ENCODE measurements around the gene JUN. TPM values are rescaled to one million over a fixed set of nuclear protein-coding genes. Genes with fewer than 3 reads are reported as not detected.

Gene JUN
- polyA plus RNA-seq, 3 donors, result 29.3 to 330 (median 31.3) TPM

DNA sequence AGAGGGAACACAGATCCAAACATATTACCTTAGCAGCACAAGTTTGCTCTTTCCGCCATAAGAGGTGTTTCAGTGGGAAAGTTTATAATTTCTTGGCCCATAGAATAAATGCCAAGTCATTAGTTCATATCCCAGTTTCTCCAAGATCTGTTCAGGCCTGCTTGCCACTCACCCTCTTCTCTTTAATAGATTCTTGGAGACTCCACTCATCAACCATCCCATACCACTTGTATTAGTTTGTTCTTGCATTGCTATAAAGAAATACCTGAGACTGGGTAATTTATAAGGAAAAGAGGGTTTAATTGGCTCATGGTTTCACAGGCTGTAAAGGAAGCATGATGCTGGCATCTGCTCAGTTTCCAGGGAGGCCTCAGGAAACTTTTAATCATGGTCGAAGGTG lies 49.2 kb downstream of the JUN start:
- Histone ChIP-seq H2AFZ (ENCODE audit: insufficient read depth, low read depth, low read length, poor library complexity, severe bottlenecking) (no peak overlapping the region), H3K4me1 (ENCODE audit: control insufficient read depth in 1 of 2, insufficient read depth in 2 of 2, low read length in 2 of 2) (peaks cover 14 to 22% of the 10 kb centered on the region in 2 donors), H3K27ac (ENCODE audit: low read depth in 1 of 2, low read length in 2 of 2) (no peak overlapping the region), H3K79me2 (ENCODE audit: insufficient read depth, low read length) (no peaks in the 10 kb centered on the region), H3K4me2 (replicated peaks; ENCODE audit: extremely low read depth, low read length, poor library complexity, severe bottlenecking) (no peak overlapping the region), H3K9ac (ENCODE audit: insufficient read depth, low read length, poor library complexity, severe bottlenecking) (no peak overlapping the region), H3K36me3 (replicated peaks in 1 of 2; ENCODE audit: control insufficient read depth in 1 of 2, insufficient read depth in 2 of 2, low read length in 2 of 2) (no peaks in the 10 kb centered on the region), H3K27me3 (ENCODE audit: control insufficient read depth in 2 of 2, insufficient read depth in 2 of 2, low read length in 2 of 2) (no peaks in the 10 kb centered on the region), H3K9me3 (replicated peaks in 1 of 2; ENCODE audit: control insufficient read depth in 1 of 2, insufficient read depth in 1 of 2, low read length in 2 of 2) (no peaks in the 10 kb centered on the region), H4K20me1 (ENCODE audit: insufficient read depth, low read length) (no peaks in the 10 kb centered on the region), H3K4me3 (replicated peaks in 1 of 3; ENCODE audit: low read depth in 2 of 3, low read length in 3 of 3) (no peak overlapping the region)
- Mint-ChIP-seq H3K4me3 (no peak overlapping the region), H3K9me3 (peaks cover 0 to 5% (median 0%) of the 10 kb centered on the region in 7 donors), H3K36me3 (no peaks in the 10 kb centered on the region), H3K27ac (no peak overlapping the region), H3K27me3 (ENCODE audit: low read depth in 3 of 3) (peaks cover 0 to 2% (median 0%) of the 10 kb centered on the region in 3 donors), H3K4me1 (peaks cover 20% of the 10 kb centered on the region)
- TF ChIP-seq, protein P1, sequence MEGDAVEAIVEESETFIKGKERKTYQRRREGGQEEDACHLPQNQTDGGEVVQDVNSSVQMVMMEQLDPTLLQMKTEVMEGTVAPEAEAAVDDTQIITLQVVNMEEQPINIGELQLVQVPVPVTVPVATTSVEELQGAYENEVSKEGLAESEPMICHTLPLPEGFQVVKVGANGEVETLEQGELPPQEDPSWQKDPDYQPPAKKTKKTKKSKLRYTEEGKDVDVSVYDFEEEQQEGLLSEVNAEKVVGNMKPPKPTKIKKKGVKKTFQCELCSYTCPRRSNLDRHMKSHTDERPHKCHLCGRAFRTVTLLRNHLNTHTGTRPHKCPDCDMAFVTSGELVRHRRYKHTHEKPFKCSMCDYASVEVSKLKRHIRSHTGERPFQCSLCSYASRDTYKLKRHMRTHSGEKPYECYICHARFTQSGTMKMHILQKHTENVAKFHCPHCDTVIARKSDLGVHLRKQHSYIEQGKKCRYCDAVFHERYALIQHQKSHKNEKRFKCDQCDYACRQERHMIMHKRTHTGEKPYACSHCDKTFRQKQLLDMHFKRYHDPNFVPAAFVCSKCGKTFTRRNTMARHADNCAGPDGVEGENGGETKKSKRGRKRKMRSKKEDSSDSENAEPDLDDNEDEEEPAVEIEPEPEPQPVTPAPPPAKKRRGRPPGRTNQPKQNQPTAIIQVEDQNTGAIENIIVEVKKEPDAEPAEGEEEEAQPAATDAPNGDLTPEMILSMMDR (IDR thresholded peaks at IDR 0.05), result no peak
- DNase-seq, result no peak
- no CpG with 5 or more reads among the region's 2 CpGs for WGBS (ENCODE audit: insufficient coverage)
- intact Hi-C loops (cut with micrococcal nuclease), result loop anchor here in 1 of 2 donors (5.0 kb wide), 1 partner anchor 963 kb away; no protein-coding TSS in a partner anchor

DNA sequence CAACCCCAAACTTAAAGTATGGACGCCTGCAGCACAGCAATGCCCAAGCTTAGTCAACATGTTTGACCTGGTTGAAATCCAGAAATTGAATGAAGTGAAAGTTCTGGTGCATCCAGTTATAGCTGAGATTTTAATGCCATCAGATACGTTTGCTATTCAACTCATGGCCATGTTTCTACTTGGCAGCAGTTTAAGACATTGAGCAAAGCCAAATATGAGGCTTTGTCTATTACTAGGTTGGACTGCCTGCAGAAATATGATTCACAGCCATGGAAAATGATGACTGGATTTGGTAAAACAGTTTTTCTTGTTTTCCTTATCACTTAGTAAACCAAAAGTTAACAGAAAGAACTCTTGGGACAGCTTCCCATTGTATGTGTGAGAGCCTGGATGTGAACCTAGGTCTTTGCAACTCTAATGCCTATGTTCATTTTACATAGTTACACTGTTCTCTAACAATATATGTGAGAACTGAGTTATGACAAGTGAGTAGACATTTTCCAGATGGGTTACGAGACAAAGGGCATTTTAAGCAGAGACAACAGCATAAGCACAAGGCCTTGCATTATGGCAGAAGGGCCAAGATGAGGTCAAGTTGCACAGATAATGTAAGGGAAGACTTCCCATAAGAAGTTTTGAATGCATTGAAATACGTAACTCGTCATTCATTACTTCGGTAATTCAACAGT lies 51.6 kb downstream of the JUN start:
- no peak overlapping the region for H2AFZ ChIP-seq (ENCODE audit: insufficient read depth, low read depth, low read length, poor library complexity, severe bottlenecking)
- H3K9me3 ChIP-seq (replicated peaks in 1 of 2; ENCODE audit: control insufficient read depth in 1 of 2, insufficient read depth in 1 of 2, low read length in 2 of 2), result no peaks in the 10 kb centered on the region
- Mint-ChIP-seq H3K4me3 (no peak overlapping the region), H3K9me3 (peaks cover 0 to 5% (median 0%) of the 10 kb centered on the region in 7 donors), H3K4me1 (peaks cover 4% of the 10 kb centered on the region), H3K27me3 (ENCODE audit: low read depth in 3 of 3) (peaks cover 0 to 2% (median 0%) of the 10 kb centered on the region in 3 donors), H3K36me3 (no peaks in the 10 kb centered on the region), H3K27ac (no peak overlapping the region)
- TF ChIP-seq, protein P1 (IDR thresholded peaks at IDR 0.05), result no peak
- H3K9ac ChIP-seq (ENCODE audit: insufficient read depth, low read length, poor library complexity, severe bottlenecking), result no peak overlapping the region
- no peak overlapping the region for H3K4me3 ChIP-seq (replicated peaks in 1 of 3; ENCODE audit: low read depth in 2 of 3, low read length in 3 of 3)
- intact Hi-C loops (cut with micrococcal nuclease), result no loop called here
- H3K36me3 ChIP-seq (replicated peaks in 1 of 2; ENCODE audit: control insufficient read depth in 1 of 2, insufficient read depth in 2 of 2, low read length in 2 of 2), result no peaks in the 10 kb centered on the region
- no peaks in the 10 kb centered on the region for H3K27me3 ChIP-seq (ENCODE audit: control insufficient read depth in 2 of 2, insufficient read depth in 2 of 2, low read length in 2 of 2)
- WGBS (ENCODE audit: insufficient coverage), result 92% methylated on average over 2 of the region's 6 CpGs
- H3K4me2 ChIP-seq (replicated peaks; ENCODE audit: extremely low read depth, low read length, poor library complexity, severe bottlenecking), result no peak overlapping the region
- no peak for DNase-seq
- H3K27ac ChIP-seq (ENCODE audit: low read depth in 1 of 2, low read length in 2 of 2), result no peak overlapping the region
- no peaks in the 10 kb centered on the region for H4K20me1 ChIP-seq (ENCODE audit: insufficient read depth, low read length)
- H3K79me2 ChIP-seq (ENCODE audit: insufficient read depth, low read length), result no peaks in the 10 kb centered on the region
- H3K4me1 ChIP-seq (ENCODE audit: control insufficient read depth in 1 of 2, insufficient read depth in 2 of 2, low read length in 2 of 2), result peaks cover 0 to 4% of the 10 kb centered on the region in 2 donors

Other genes starting within 250 kb of the JUN start
- gene OMA1, start 237.3 kb downstream of the JUN start, polyA plus RNA-seq, result 10 to 100 TPM; 11.2 to 24.5 (median 15.3) TPM
- gene TACSTD2, start 206.8 kb downstream of the JUN start, polyA plus RNA-seq, result 1 to 10 TPM in 1 of 3 donors, not detected in 2; 3.2 TPM
- 10 to 100 TPM in 1 of 3 donors, 1 to 10 TPM in 2; 6.7 to 17.9 (median 8.0) TPM for gene MYSM1, start 84.0 kb downstream of the JUN start, polyA plus RNA-seq

All from CD14-positive monocyte (primary cell).